SK-N-SH (cell line): ENCODE results near the gene GNG5. TPM values are rescaled to one million over a fixed set of nuclear protein-coding genes. Genes with fewer than 3 reads are reported as not detected.
"Not testable (repeated sequence)": the region's sequence is repeated elsewhere in the genome, so short reads cannot be mapped to it uniquely, and the experiment has no call there.

Experiments
- CTCF ChIA-PET: fragments of 300-600, 350-600 bp; formaldehyde crosslinking; extraction: SDS; loops from one replicate; lab custom pipeline; 2021; lab: Yijun Ruan, JAX
- POLR2A ChIA-PET: fragments of 350-600 bp; sonication (Branson Sonifier 250); formaldehyde crosslinking; extraction: SDS; loops from one replicate; lab custom pipeline; 2020; ENCODE audit warnings: antibody characterized with exemption, inconsistent platforms; lab: Yijun Ruan, JAX
- DNase-seq: peaks from one replicate; pipeline ENCODE4 v3.0.0; 2012
- H2AFZ ChIP-seq: fragments of 200-600 bp; sonication (generic); 2 replicates; pipeline ENCODE4 v1.8.1; 2016; ENCODE audit warnings: antibody characterized with exemption, mild to moderate bottlenecking, low read depth
- H3F3A ChIP-seq: fragments of 200-600 bp; sonication (generic); replicated peaks from 2 replicates; pipeline ENCODE3; 2016; ENCODE audit warnings: antibody characterized with exemption, mild to moderate bottlenecking; ENCODE audit not compliant: insufficient read depth
- H3K27ac ChIP-seq, 2 experiments: fragments of 200-500 bp in 1 of 2; fragments of 200-600 bp in 1 of 2; sonication (Bioruptor generic) in 1 of 2; sonication (generic), shearing (Covaris generic) in 1 of 2; 2 replicates each; pipeline versions ENCODE4 v1.5.1 to v1.6.1; 2014 to 2016; ENCODE audit warnings: low read depth in 2 of 2, inconsistent platforms in 1 of 2, low read length in 1 of 2, mild to moderate bottlenecking in 1 of 2, mixed read lengths in 1 of 2
- H3K27me3 ChIP-seq: fragments of 200-600 bp; sonication (generic), shearing (Covaris generic); 2 replicates; pipeline ENCODE4 v1.6.1; 2016; ENCODE audit warnings: mixed run types; ENCODE audit not compliant: insufficient read depth
- H3K36me3 ChIP-seq, 2 experiments: fragments of 200-500 bp in 1 of 2; fragments of 200-600 bp in 1 of 2; sonication (Bioruptor generic) in 1 of 2; sonication (generic) in 1 of 2; replicated peaks in 1 of 2; 2 replicates each; pipeline versions ENCODE3 to v1.5.1; 2014 to 2016; ENCODE audit warnings: low read length in 1 of 2, mild to moderate bottlenecking in 1 of 2; ENCODE audit not compliant: insufficient read depth in 2 of 2, control insufficient read depth in 1 of 2
- H3K4me1 ChIP-seq, 2 experiments: fragments of 200-500 bp in 1 of 2; fragments of 200-600 bp in 1 of 2; sonication (Bioruptor generic) in 1 of 2; sonication (generic), shearing (Covaris generic) in 1 of 2; 2 replicates each; pipeline versions ENCODE4 v1.5.1 to v1.6.1; 2014 to 2016; ENCODE audit warnings: low read depth in 1 of 2, low read length in 1 of 2, mixed run types in 1 of 2; ENCODE audit not compliant: insufficient read depth in 2 of 2, control insufficient read depth in 1 of 2
- H3K4me2 ChIP-seq: fragments of 200-600 bp; sonication (generic), shearing (Covaris generic); 2 replicates; pipeline ENCODE4 v1.6.1; 2017; ENCODE audit warnings: mixed run types
- H3K4me3 ChIP-seq, 2 experiments: fragments of 200-500 bp in 1 of 2; fragments of 200-600 bp in 1 of 2; sonication (Bioruptor generic) in 1 of 2; sonication (generic), shearing (Covaris generic) in 1 of 2; 2 replicates each; pipeline versions ENCODE4 v1.5.1 to v1.8.1; 2014 to 2016; ENCODE audit warnings: low read depth in 2 of 2, inconsistent platforms in 1 of 2, low read length in 1 of 2, mild to moderate bottlenecking in 1 of 2, mixed read lengths in 1 of 2, moderate library complexity in 1 of 2
- H3K79me2 ChIP-seq: fragments of 200-600 bp; sonication (generic); 2 replicates; pipeline ENCODE4 v1.8.1; 2017; ENCODE audit warnings: mild to moderate bottlenecking; ENCODE audit not compliant: insufficient read depth
- H3K9ac ChIP-seq: fragments of 200-600 bp; sonication (generic); 2 replicates; pipeline ENCODE4 v1.6.1; 2017; ENCODE audit warnings: mixed run types
- H3K9me2 ChIP-seq: fragments of 200-600 bp; sonication (generic); 2 replicates; pipeline ENCODE4 v1.6.1; 2017; ENCODE audit warnings: mixed run types
- H3K9me3 ChIP-seq: fragments of 200-600 bp; sonication (generic); 2 replicates; pipeline ENCODE4 v1.6.1; 2017; ENCODE audit warnings: mixed run types, mild to moderate bottlenecking, moderate library complexity
- H4K20me1 ChIP-seq: fragments of 200-600 bp; sonication (generic); 2 replicates; pipeline ENCODE4 v1.6.1; 2017; ENCODE audit warnings: mild to moderate bottlenecking, mixed run types; ENCODE audit not compliant: insufficient read depth
- NFIC ChIP-seq: IDR thresholded peaks from 2 replicates; pipeline ENCODE4 v1.4.0; 2012; ENCODE audit warnings: borderline replicate concordance
- RAD21 ChIP-seq: IDR thresholded peaks from 2 replicates; pipeline ENCODE4 v1.6.1; 2012; ENCODE audit warnings: mild to moderate bottlenecking, low read length
- SIN3A ChIP-seq: IDR thresholded peaks from 2 replicates; pipeline ENCODE4 v1.6.1; 2012; ENCODE audit warnings: low read depth, mild to moderate bottlenecking, low read length, moderate library complexity, borderline replicate concordance
- TAF1 ChIP-seq: IDR thresholded peaks from 2 replicates; pipeline ENCODE4 v1.6.1; 2012; ENCODE audit warnings: low read depth, mild to moderate bottlenecking, low read length, moderate library complexity, borderline replicate concordance
- WGBS: methylation state at CpG from one replicate; pipeline ENCODE4 v1.1.6; 2017; ENCODE audit warnings: low lambda C conversion rate; 5-methylcytosine and 5-hydroxymethylcytosine counted together
- polyA plus RNA-seq, 3 experiments: library from polyadenylated mRNA; depleted of rRNA; stranded (reverse); fragments of >200 nt; gene quantifications; 2 replicates each; pipeline ENCODE4 v1.2.3, GENCODE V29; 2012

GNG5 gene
- polyA plus RNA-seq, 1 of the 3 experiments (the other 2 are of a cell fraction), result 104 TPM

GRCh38 chr1:84450910-84451309 is 55.5 kb downstream of the GNG5 start:
- POLR2A ChIA-PET, result no interaction called here

GRCh38 chr1:84448704-84449103 is 57.7 kb downstream of the GNG5 start:
- H3K9me2 ChIP-seq, H3K27ac ChIP-seq, H4K20me1 ChIP-seq, H3K79me2 ChIP-seq, H2AFZ ChIP-seq, H3K4me1 ChIP-seq, H3F3A ChIP-seq, H3K27me3 ChIP-seq, H3K36me3 ChIP-seq, H3K9me3 ChIP-seq, DNase-seq, H3K9ac ChIP-seq, H3K4me2 ChIP-seq, H3K4me3 ChIP-seq, POLR2A ChIA-PET: not testable (repeated sequence)
- CTCF ChIA-PET, result interaction anchor here (1.6 kb wide), 1 partner anchor 13 kb away, joined by 7 read pairs; no protein-coding TSS in a partner anchor
- WGBS, result 80% methylated on average over 3 of the region's 3 CpGs

More at GRCh38 chr1:84450910-84451309, 55.5 kb downstream of the GNG5 start:
- no peak for TF ChIP-seq TAF1
- no peak for TF ChIP-seq SIN3A
- no peak for TF ChIP-seq NFIC
- no peak for TF ChIP-seq RAD21
- CTCF ChIA-PET, result interaction anchor here (0.6 to 1.0 kb wide), 2 partner anchors 17 to 329 kb away, joined by 3 read pairs; no protein-coding TSS in a partner anchor
- no peak for DNase-seq
- H3K27ac ChIP-seq, result no peak overlapping the region
- WGBS, result 65% methylated on average over 2 of the region's 2 CpGs
- no peaks in the 10 kb centered on the region for H4K20me1 ChIP-seq
- no peak overlapping the region for H3K4me3 ChIP-seq
- no peaks in the 10 kb centered on the region for H3F3A ChIP-seq
- H3K27me3 ChIP-seq, result no peaks in the 10 kb centered on the region; the same call in 1 of the 2 replicates
- no peak overlapping the region for H3K4me2 ChIP-seq
- H3K9ac ChIP-seq, result no peak overlapping the region
- no peaks in the 10 kb centered on the region for H3K36me3 ChIP-seq
- no peaks in the 10 kb centered on the region for H3K9me2 ChIP-seq
- no peak overlapping the region for H2AFZ ChIP-seq
- no peaks in the 10 kb centered on the region for H3K4me1 ChIP-seq
- H3K9me3 ChIP-seq, result no peaks in the 10 kb centered on the region
- H3K79me2 ChIP-seq, result no peaks in the 10 kb centered on the region

Other genes with a start within 250 kb of the GNG5 start
- gene SAMD13, start 204.9 kb downstream of the GNG5 start, polyA plus RNA-seq (2012; rRNA removed), result 1.3 and 1.9 TPM in 2 replicates
- gene DNASE2B, start 108.1 kb downstream of the GNG5 start, polyA plus RNA-seq (2012; rRNA removed), result 0.03 TPM in 1 of 2 replicates, not detected in the other
- 22.6 and 27.1 TPM in 2 replicates for gene RPF1, start 27.3 kb downstream of the GNG5 start, polyA plus RNA-seq (2012; rRNA removed)
- 1.2 and 1.6 TPM in 2 replicates for gene SPATA1, start 195 bp downstream of the GNG5 start, polyA plus RNA-seq (2012; rRNA removed)
- 16.6 and 23.4 TPM in 2 replicates for gene CTBS, start 67.9 kb upstream of the GNG5 start, polyA plus RNA-seq (2012; rRNA removed)
- gene SSX2IP, start 183.9 kb upstream of the GNG5 start, polyA plus RNA-seq (2012; rRNA removed), result 7.7 and 10.9 TPM in 2 replicates